Keratinocyte (primary cell): Measurements from ENCODE around the gene KXD1.

Experiments
- EZH2 ChIP-seq: IDR thresholded peaks from one replicate; pipeline ENCODE4 v1.6.1; 2012; ENCODE audit warnings: inconsistent platforms, mild to moderate bottlenecking, low read length, moderate library complexity
- TF ChIP-seq, protein P1 (sequence below), 3 experiments: IDR thresholded peaks in 1 of 3; conservative IDR thresholded peaks in 1 of 3; optimal IDR thresholded peaks in 1 of 3; 2 replicates in 2 of 3; 3 replicates in 1 of 3; pipeline versions ENCODE3 to v1.5.1; 2011; ENCODE audit warnings: low read length in 3 of 3, mild to moderate bottlenecking in 3 of 3, moderate library complexity in 2 of 3, control low read depth in 1 of 3, inconsistent platforms in 1 of 3; ENCODE audit not compliant: insufficient read depth in 2 of 3; ENCODE audit errors: extremely low read depth in 1 of 3

DNA sequence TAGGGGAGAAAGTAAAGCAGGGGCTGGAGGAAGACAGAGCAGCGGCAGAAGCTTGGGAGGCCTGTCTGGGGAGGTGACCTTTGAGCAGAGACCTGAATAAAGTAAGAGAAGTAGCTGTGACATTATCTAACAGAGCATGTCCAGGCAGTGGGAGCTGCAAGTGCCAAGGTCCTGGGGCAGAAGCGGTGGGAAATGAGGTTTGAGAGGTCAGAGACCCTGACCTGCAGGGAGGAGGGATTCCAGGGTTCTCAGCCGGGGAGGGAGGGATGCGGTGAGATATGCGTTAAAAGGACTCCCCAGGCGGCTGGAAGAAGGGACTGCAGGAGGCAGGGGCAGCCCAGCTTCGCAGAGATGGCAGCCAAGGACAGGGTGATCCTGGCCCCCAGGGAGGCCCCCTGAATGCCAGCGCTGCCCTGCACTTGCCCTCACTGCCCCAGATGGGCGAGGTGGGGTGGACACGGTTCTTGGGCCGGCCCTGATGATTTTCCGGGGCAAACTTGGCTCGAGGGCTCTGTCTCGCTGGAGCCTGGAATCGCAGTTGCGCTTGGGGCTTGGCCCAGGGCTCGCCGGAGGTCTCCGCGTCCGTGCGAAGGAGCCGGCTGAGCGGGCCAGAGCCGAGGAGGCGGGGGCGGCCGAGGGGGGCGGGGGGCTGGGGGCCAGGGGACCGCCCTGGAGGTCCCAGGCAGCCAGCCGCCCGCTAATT is 45.7 kb downstream of the KXD1 start:
- TF ChIP-seq, protein P1, sequence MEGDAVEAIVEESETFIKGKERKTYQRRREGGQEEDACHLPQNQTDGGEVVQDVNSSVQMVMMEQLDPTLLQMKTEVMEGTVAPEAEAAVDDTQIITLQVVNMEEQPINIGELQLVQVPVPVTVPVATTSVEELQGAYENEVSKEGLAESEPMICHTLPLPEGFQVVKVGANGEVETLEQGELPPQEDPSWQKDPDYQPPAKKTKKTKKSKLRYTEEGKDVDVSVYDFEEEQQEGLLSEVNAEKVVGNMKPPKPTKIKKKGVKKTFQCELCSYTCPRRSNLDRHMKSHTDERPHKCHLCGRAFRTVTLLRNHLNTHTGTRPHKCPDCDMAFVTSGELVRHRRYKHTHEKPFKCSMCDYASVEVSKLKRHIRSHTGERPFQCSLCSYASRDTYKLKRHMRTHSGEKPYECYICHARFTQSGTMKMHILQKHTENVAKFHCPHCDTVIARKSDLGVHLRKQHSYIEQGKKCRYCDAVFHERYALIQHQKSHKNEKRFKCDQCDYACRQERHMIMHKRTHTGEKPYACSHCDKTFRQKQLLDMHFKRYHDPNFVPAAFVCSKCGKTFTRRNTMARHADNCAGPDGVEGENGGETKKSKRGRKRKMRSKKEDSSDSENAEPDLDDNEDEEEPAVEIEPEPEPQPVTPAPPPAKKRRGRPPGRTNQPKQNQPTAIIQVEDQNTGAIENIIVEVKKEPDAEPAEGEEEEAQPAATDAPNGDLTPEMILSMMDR (optimal IDR thresholded peaks at IDR 0.05 in 1 of 3, IDR thresholded peaks at IDR 0.05 in 1 of 3, conservative IDR thresholded peaks at IDR 0.05 in 1 of 3; ENCODE audit: extremely low read depth in 1 of 3, insufficient read depth in 2 of 3, low read length in 3 of 3), result no peak
- TF ChIP-seq EZH2, result no peak
